Measurements from ENCODE around the gene CACNB2. TPM values are rescaled to one million over a fixed set of nuclear protein-coding genes. Genes with fewer than 3 reads are reported as not detected.

Gene CACNB2
- total and polyA plus RNA-seq, 2 of the 13 experiments (the other 11 are each of a cell fraction or from before 2014, with no cell fraction given) = not detected

DNA sequence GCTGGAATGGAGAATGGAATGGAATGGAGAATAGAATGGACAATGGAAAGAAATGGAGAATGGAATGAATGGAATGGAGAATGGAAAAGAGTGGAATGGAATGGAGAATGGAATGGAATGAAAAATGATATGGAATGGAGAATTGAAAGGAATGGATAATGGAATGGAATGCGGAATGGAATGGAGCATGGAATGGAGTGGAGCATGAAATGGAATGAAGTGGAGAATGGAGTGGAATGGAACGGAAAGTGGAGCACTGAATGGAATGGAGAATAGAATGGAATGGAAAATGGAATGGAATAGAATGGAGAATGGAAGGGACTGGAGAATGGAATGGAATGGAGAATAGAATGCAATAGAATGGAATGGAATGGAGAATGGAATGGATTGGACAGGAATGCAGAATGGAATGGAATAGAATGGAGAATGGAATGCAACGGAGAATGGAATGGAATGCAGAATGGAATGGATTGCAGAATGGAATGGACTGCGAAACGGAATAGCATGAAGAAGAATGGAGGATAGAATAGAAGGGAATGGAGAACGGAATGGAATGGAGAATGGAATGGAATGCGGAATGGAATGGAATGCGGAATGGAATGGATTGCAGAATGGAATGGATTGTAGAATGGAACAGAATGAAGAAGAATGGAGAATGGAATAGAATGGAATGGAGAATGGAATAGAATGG lies 421.8 kb downstream of the CACNB2 start:
- FAIRE-seq (no peak), DNase-seq (ENCODE audit: low spot score) (no peak), ATAC-seq (no peak)
- Histone ChIP-seq H4K20me1 (ENCODE audit: insufficient read depth, low read length) (no peaks in the 10 kb centered on the region), H3K4me2 (ENCODE audit: low read depth, low read length) (no peak overlapping the region), H3K79me2 (ENCODE audit: insufficient read depth, low read length) (no peaks in the 10 kb centered on the region), H3K9ac (ENCODE audit: insufficient read depth, low read depth, low read length) (no peak overlapping the region), H3K27me3 (ENCODE audit: control insufficient read depth in 1 of 2, insufficient read depth in 2 of 2, low read length in 2 of 2) (no peaks in the 10 kb centered on the region), H3K4me1 (ENCODE audit: insufficient read depth, low read length) (no peaks in the 10 kb centered on the region), H3K9me3 (ENCODE audit: low read length) (peaks cover 94% of the 10 kb centered on the region), H3K27ac (ENCODE audit: extremely low read length, insufficient read depth, low read length) (no peak overlapping the region), H2AFZ (ENCODE audit: low read length) (no peak overlapping the region), H3K4me3 (replicated peaks in 1 of 3; ENCODE audit: insufficient read depth in 1 of 3, low read depth in 2 of 3, low read length in 3 of 3) (no peak overlapping the region), H3K36me3 (replicated peaks in 1 of 2; ENCODE audit: control insufficient read depth in 1 of 2, insufficient read depth in 2 of 2, low read length in 2 of 2) (peaks cover 0 to 17% of the 10 kb centered on the region in 2 experiments; a peak in 3 of 5 replicates)
- in situ Hi-C loops (cut with HindIII; ENCODE audit: extremely low pct_ligation_motif_present, low pct_unique_long_range_greater_than_20kb) (no loop called here), intact Hi-C loops (cut with micrococcal nuclease; ENCODE audit: unreplicated experiment) (no loop called here)
- 97% methylated on average over 8 of the region's 8 CpGs for WGBS (ENCODE audit: low lambda C conversion rate)
- BruUV-seq (replicated peaks) = no TSS peak
- TF ChIP-seq RARG (CRISPR knock-in tag; IDR thresholded peaks at IDR 0.05; ENCODE audit: low read depth) = no peak
- TF ChIP-seq, protein P1, sequence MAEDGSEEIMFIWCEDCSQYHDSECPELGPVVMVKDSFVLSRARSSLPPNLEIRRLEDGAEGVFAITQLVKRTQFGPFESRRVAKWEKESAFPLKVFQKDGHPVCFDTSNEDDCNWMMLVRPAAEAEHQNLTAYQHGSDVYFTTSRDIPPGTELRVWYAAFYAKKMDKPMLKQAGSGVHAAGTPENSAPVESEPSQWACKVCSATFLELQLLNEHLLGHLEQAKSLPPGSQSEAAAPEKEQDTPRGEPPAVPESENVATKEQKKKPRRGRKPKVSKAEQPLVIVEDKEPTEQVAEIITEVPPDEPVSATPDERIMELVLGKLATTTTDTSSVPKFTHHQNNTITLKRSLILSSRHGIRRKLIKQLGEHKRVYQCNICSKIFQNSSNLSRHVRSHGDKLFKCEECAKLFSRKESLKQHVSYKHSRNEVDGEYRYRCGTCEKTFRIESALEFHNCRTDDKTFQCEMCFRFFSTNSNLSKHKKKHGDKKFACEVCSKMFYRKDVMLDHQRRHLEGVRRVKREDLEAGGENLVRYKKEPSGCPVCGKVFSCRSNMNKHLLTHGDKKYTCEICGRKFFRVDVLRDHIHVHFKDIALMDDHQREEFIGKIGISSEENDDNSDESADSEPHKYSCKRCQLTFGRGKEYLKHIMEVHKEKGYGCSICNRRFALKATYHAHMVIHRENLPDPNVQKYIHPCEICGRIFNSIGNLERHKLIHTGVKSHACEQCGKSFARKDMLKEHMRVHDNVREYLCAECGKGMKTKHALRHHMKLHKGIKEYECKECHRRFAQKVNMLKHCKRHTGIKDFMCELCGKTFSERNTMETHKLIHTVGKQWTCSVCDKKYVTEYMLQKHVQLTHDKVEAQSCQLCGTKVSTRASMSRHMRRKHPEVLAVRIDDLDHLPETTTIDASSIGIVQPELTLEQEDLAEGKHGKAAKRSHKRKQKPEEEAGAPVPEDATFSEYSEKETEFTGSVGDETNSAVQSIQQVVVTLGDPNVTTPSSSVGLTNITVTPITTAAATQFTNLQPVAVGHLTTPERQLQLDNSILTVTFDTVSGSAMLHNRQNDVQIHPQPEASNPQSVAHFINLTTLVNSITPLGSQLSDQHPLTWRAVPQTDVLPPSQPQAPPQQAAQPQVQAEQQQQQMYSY (CRISPR knock-in tag; IDR thresholded peaks at IDR 0.05) = peak; percentile 79; the same call in 1 of the 2 replicates
- ChIA-PET POLR2A (no interaction called here), CTCF (ENCODE audit: low intra/inter-chr PET ratio, low total read pairs) (no interaction called here)
